ENCODE results near the gene POLE.

GRCh38 chr12:132604668-132605441, 82.3 kb downstream of the POLE start:
- no peak for TF ChIP-seq POLR2A (IDR thresholded peaks at IDR 0.05; ENCODE audit: low read depth, low read length)
- no peak for TF ChIP-seq POLR2AphosphoS5 (IDR thresholded peaks at IDR 0.05; ENCODE audit: low read depth, low read length)
- no peak for TF ChIP-seq TAF1 (IDR thresholded peaks at IDR 0.05; ENCODE audit: borderline replicate concordance, low read depth, low read length)
